K562 (cell line): ENCODE results near the gene NOX5. TPM values are rescaled to one million over a fixed set of nuclear protein-coding genes. Genes with fewer than 3 reads are reported as not detected.

ENCODE experiments used
- ATAC-seq: fragments of 200-7000 bp; cut with Tn5 transposase; 3 replicates; pipeline ENCODE4 v1.9.1; 2020; ENCODE audit warnings: moderate library complexity
- BruUV-seq: library from RNA; stranded (reverse); fragments of 400-500 nt; replicated peaks from 2 replicates; lab custom pipeline; 2021; lab: Mats Ljungman, UMichigan
- CTCF ChIA-PET: fragments of 300-600 bp; formaldehyde crosslinking; extraction: SDS; loops from one replicate; lab custom pipeline; 2021; ENCODE audit warnings: low intra/inter-chr PET ratio; lab: Yijun Ruan, JAX
- POLR2A ChIA-PET: fragments of 300-600, 350-650 bp; sonication (Branson Sonifier 250); formaldehyde crosslinking; extraction: SDS; loops from one replicate; lab custom pipeline; 2021; ENCODE audit warnings: antibody characterized with exemption, inconsistent platforms; lab: Yijun Ruan, JAX
- DNase-seq, 4 experiments: peaks; one replicate each; pipeline versions ENCODE4 v3.0.0 to v3.0.0-alpha.2; 2011 to 2018; ENCODE audit warnings: low spot score in 3 of 4, mixed read lengths in 3 of 4; ENCODE audit errors: extremely low read depth in 1 of 4
- FAIRE-seq: peaks from 2 replicates; lab custom pipeline; 2011; peaks lifted over from hg19 to GRCh38; lab: Jason Lieb, UNC
- H2AFZ ChIP-seq: 2 replicates; pipeline ENCODE4 v1.6.0; 2011; ENCODE audit warnings: low read depth, low read length, control low read depth, inconsistent platforms
- H3K27ac ChIP-seq: fragments of 200-600 bp; 3 replicates; pipeline ENCODE4 v1.8.0; 2011; ENCODE audit warnings: low read depth, mild to moderate bottlenecking, control low read depth, inconsistent platforms, low read length, moderate library complexity, mixed read lengths; ENCODE audit errors: extremely low read depth
- H3K27me3 ChIP-seq, 2 experiments: fragments of 300-600 bp in 1 of 2; 2 replicates in 1 of 2; 3 replicates in 1 of 2; pipeline versions ENCODE4 v1.6.0 to v1.8.0; 2011; ENCODE audit warnings: inconsistent platforms in 2 of 2, low read length in 2 of 2, mild to moderate bottlenecking in 1 of 2, mixed read lengths in 1 of 2, moderate library complexity in 1 of 2; ENCODE audit not compliant: control insufficient read depth in 2 of 2, insufficient read depth in 2 of 2
- H3K36me3 ChIP-seq: fragments of 300-600 bp; 3 replicates; pipeline ENCODE4 v1.8.0; 2011; ENCODE audit warnings: mild to moderate bottlenecking, low read length, inconsistent platforms; ENCODE audit not compliant: control insufficient read depth, insufficient read depth
- H3K4me1 ChIP-seq, 2 experiments: fragments of 200-600 bp in 1 of 2; replicated peaks in 1 of 2; 2 replicates in 1 of 2; 3 replicates in 1 of 2; pipeline versions ENCODE4 v1.5.1 to v1.8.0; 2011; ENCODE audit warnings: inconsistent platforms in 2 of 2, low read length in 2 of 2, mild to moderate bottlenecking in 1 of 2, mixed read lengths in 1 of 2, moderate library complexity in 1 of 2; ENCODE audit not compliant: control insufficient read depth in 2 of 2, insufficient read depth in 2 of 2
- H3K4me2 ChIP-seq: 2 replicates; pipeline ENCODE4 v1.6.1; 2011; ENCODE audit warnings: low read length, control low read depth, inconsistent platforms, mixed read lengths; ENCODE audit not compliant: insufficient read depth
- H3K4me3 ChIP-seq: fragments of 200-600 bp; sonication (generic), shearing (Covaris generic); 2 replicates; pipeline ENCODE4 v1.5.1; 2016; ENCODE audit warnings: control low read depth, inconsistent platforms
- H3K79me2 ChIP-seq: fragments of 200-600 bp; 3 replicates; pipeline ENCODE4 v1.8.0; 2011; ENCODE audit warnings: low read length, inconsistent platforms; ENCODE audit not compliant: control insufficient read depth, insufficient read depth
- H3K9ac ChIP-seq, 2 experiments: 2 replicates each; pipeline versions ENCODE4 v1.6.0 to v1.6.1; 2011; ENCODE audit warnings: low read depth in 2 of 2, low read length in 2 of 2, control low read depth in 1 of 2, inconsistent platforms in 1 of 2, mild to moderate bottlenecking in 1 of 2, mixed read lengths in 1 of 2; ENCODE audit not compliant: insufficient read depth in 1 of 2
- H3K9me1 ChIP-seq: one replicate; pipeline ENCODE4 v1.6.0; 2011; ENCODE audit warnings: inconsistent platforms, mild to moderate bottlenecking, low read length, moderate library complexity; ENCODE audit not compliant: control insufficient read depth, insufficient read depth
- H3K9me3 ChIP-seq: replicated peaks from 2 replicates; pipeline ENCODE4 v1.5.1; 2011; ENCODE audit warnings: low read depth, low read length, inconsistent platforms; ENCODE audit not compliant: control insufficient read depth, insufficient read depth
- H4K20me1 ChIP-seq: replicated peaks from 2 replicates; pipeline ENCODE4 v1.6.1; 2011; ENCODE audit warnings: low read length, inconsistent platforms, mixed read lengths; ENCODE audit not compliant: control insufficient read depth, insufficient read depth
- BDP1 ChIP-seq: IDR thresholded peaks from 3 replicates; pipeline ENCODE4 v1.6.1; 2011; ENCODE audit not compliant: insufficient read length, insufficient read depth
- DDX20 ChIP-seq: fragments of 450-650 bp; IDR thresholded peaks from 2 replicates; pipeline ENCODE4 v1.6.1; 2016; ENCODE audit warnings: missing genetic modification characterization, low read depth, mild to moderate bottlenecking, missing compliant biosample characterization, moderate library complexity
- EP300 ChIP-seq: IDR thresholded peaks from 2 replicates; pipeline ENCODE4 v1.6.1; 2012; ENCODE audit warnings: low read length, improper control_type of control experiment
- FIP1L1 ChIP-seq: fragments of 200-400 bp; formaldehyde crosslinking; IDR thresholded peaks from 2 replicates; pipeline ENCODE4 v1.6.1; 2018; ENCODE audit warnings: mild to moderate bottlenecking, low read depth, low read length; ENCODE audit not compliant: poor library complexity, severe bottlenecking
- MAFG ChIP-seq: fragments of 450-650 bp; conservative IDR thresholded peaks from 2 replicates; pipeline ENCODE4 v1.6.1; 2016; ENCODE audit warnings: missing genetic modification characterization, missing compliant biosample characterization
- MEF2D ChIP-seq: conservative IDR thresholded peaks from 2 replicates; pipeline ENCODE4 v1.6.1; 2016; ENCODE audit warnings: low read depth, missing genetic modification characterization, missing compliant biosample characterization
- NFE2L1 ChIP-seq: fragments of 450-650 bp; IDR thresholded peaks from 2 replicates; pipeline ENCODE4 v1.6.1; 2016; ENCODE audit warnings: missing genetic modification characterization, low read depth, mild to moderate bottlenecking, missing compliant biosample characterization, moderate library complexity, borderline replicate concordance
- PHF8 ChIP-seq: fragments of 200-600 bp; sonication (generic); IDR thresholded peaks from 2 replicates; pipeline ENCODE4 v1.6.1; 2012; ENCODE audit warnings: mixed run types, mild to moderate bottlenecking, inconsistent platforms, low read length, moderate library complexity, borderline replicate concordance
- RAD21 ChIP-seq, 2 experiments: fragments of 250-450 bp in 1 of 2; fragments of 450-650 bp in 1 of 2; sonication (Bioruptor Pico) in 1 of 2; formaldehyde crosslinking in 1 of 2; IDR thresholded peaks in 1 of 2; conservative IDR thresholded peaks in 1 of 2; 2 replicates each; pipeline versions ENCODE4 v1.4.0 to v1.8.0; 2020 to 2022; ENCODE audit warnings: mild to moderate bottlenecking in 2 of 2, moderate library complexity in 1 of 2
- SMAD2 ChIP-seq: fragments of 150-350 bp; IDR thresholded peaks from 2 replicates; pipeline ENCODE4 v1.6.1; 2014; ENCODE audit warnings: low read depth, mild to moderate bottlenecking, low read length
- SP1 ChIP-seq: sonication (generic); formaldehyde crosslinking; IDR thresholded peaks from 2 replicates; pipeline ENCODE4 v1.8.1; 2022; ENCODE audit warnings: mild to moderate bottlenecking, missing genetic modification reagents
- TBL1XR1 ChIP-seq, 2 experiments: IDR thresholded peaks; 2 replicates each; pipeline ENCODE4 v1.6.1; 2012; ENCODE audit warnings: improper control_type of control experiment in 2 of 2, low read length in 2 of 2, mild to moderate bottlenecking in 1 of 2
- TCF15 ChIP-seq: fragments of 250-450 bp; sonication (Bioruptor Pico); IDR thresholded peaks from 2 replicates; pipeline ENCODE4 v1.8.0; 2022; ENCODE audit warnings: moderate library complexity, mild to moderate bottlenecking, inconsistent platforms
- ZNF121 ChIP-seq: sonication (generic); formaldehyde crosslinking; conservative IDR thresholded peaks from 2 replicates; pipeline ENCODE4 v1.8.0; 2022; ENCODE audit warnings: missing genetic modification reagents
- ZNF76 ChIP-seq: fragments of 250-450 bp; sonication (Bioruptor Pico); IDR thresholded peaks from 2 replicates; pipeline ENCODE4 v1.4.0; 2020; ENCODE audit warnings: mild to moderate bottlenecking, moderate library complexity, borderline replicate concordance
- ZZZ3 ChIP-seq: fragments of 450-650 bp; IDR thresholded peaks from 2 replicates; pipeline ENCODE4 v1.6.1; 2016; ENCODE audit warnings: antibody characterized with exemption, mild to moderate bottlenecking, moderate library complexity
- WGBS: fragments of 100-300 bp; shearing (Covaris generic); methylation state at CpG from one replicate; pipeline ENCODE4 v1.1.6; 2016; ENCODE audit warnings: low coverage, mixed read lengths; ENCODE audit not compliant: insufficient coverage; ENCODE audit errors: missing lambda C conversion rate; 5-methylcytosine and 5-hydroxymethylcytosine counted together
- in situ Hi-C: fragments of 300-500 bp; cut with MboI; formaldehyde crosslinking; loops from 4 replicates; pipeline ENCODE4 v1.15.0; 2018; ENCODE audit warnings: inconsistent platforms, mixed read lengths
- intact Hi-C: fragments of 100-400 bp; cut with micrococcal nuclease; formaldehyde crosslinking; loops from 2 replicates; pipeline ENCODE4 v1.14.2; 2022
- polyA plus RNA-seq, 8 experiments: library from polyadenylated mRNA; depleted of rRNA in 4 of 8; stranded (reverse) in 5 of 8; unstranded in 3 of 8; fragments of >200 nt; fragmentation: Nextera tagmentation in 2 of 8; fragmentation: Illumina TruSeq in 1 of 8; extraction: Ambion mirVana in 2 of 8; extraction: Trizol in 1 of 8; gene quantifications; 2 replicates each; pipeline versions ENCODE4 v1.2.1 to v1.2.3, GENCODE V29; 2011 to 2014; ENCODE audit warnings: inconsistent platforms in 1 of 8, missing spikeins in 1 of 8
- total RNA-seq, 7 experiments: library from RNA; depleted of rRNA in 6 of 7; stranded (reverse); fragments of >200 nt in 6 of 7; fragmentation: Illumina TruSeq in 2 of 7; extraction: Trizol in 2 of 7; gene quantifications; 2 replicates each; pipeline versions ENCODE4 v1.2.1 to v1.2.3, GENCODE V29; 2011 to 2021; ENCODE audit warnings: low replicate concordance in 1 of 7

NOX5 gene
- total and polyA plus RNA-seq, 9 of the 15 experiments (the other 6 are each of a cell fraction or from before 2014, with no cell fraction given): 0.01 TPM; not detected in 8

DNA sequence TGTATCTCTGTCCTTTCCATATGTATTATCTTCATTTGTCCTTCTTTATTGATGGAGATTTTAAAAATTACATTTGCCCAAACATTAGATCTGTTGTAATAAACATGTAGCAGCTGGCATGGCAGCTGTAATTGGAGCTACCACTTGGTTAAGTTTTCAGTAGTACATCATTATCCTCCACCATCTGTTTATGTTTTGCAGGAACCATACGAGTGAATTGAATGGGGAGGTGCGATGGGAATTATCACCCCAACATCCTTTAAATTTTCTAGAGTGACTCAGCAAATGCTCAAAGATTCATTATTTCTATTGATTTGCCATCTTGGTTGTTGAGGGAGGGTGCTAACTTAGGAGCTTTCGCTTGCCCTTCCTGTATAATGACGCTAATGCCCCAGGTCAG, 32.6 kb upstream of the NOX5 start:
- WGBS: 74% methylated on average over 4 of the region's 4 CpGs
- Histone ChIP-seq H3K9me3 (0 out of 2 replicates have a peak, but pooled peaks cover 6% of the 10 kb centered on the region), H3K4me3 (no peak overlapping the region), H4K20me1 (no peaks in the 10 kb centered on the region), H2AFZ (no peak overlapping the region), H3K79me2 (no peaks in the 10 kb centered on the region), H3K36me3 (no peaks in the 10 kb centered on the region), H3K9ac (no peak overlapping the region), H3K4me1 (peaks cover 24 to 29% of the 10 kb centered on the region in 2 experiments), H3K4me2 (no peak overlapping the region), H3K27me3 (no peaks in the 10 kb centered on the region), H3K9me1 (no peaks in the 10 kb centered on the region), H3K27ac (no peak overlapping the region)
- intact Hi-C loops: no loop called here
- DNase-seq (no peak), FAIRE-seq (no peak), ATAC-seq (no peak)
- CTCF ChIA-PET: no interaction called here
- TF ChIP-seq SMAD2 (no peak), BDP1 (no peak), FIP1L1 (no peak), MEF2D (tag) (no peak), MAFG (tag) (peak; percentile 48), EP300 (no peak), NFE2L1 (tag) (0 out of 2 replicates have a peak, but pooled peaks have one; percentile 27), PHF8 (no peak), SP1 (CRISPR knock-in tag) (no peak), RAD21 (CRISPR knock-in tag; conservative IDR thresholded peaks at IDR 0.05 in 1 of 2, IDR thresholded peaks at IDR 0.05 in 1 of 2) (no peak), ZZZ3 (no peak), TCF15 (no peak), DDX20 (tag) (no peak), TBL1XR1 (IDR thresholded peaks at IDR 0.05; ENCODE audit: low read length in 2 of 2) (no peak), ZNF121 (no peak), ZNF76 (CRISPR knock-in tag) (no peak)
- POLR2A ChIA-PET: interaction anchor here (2.7 kb wide), 1 partner anchor 9 kb away, joined by 14 read pairs; no protein-coding TSS in a partner anchor
- BruUV-seq: no TSS peak
- in situ Hi-C loops: no loop called here
